Neural cell (in vitro differentiated cells): ENCODE data around the gene FBXO10. TPM values are rescaled to one million over a fixed set of nuclear protein-coding genes. Genes with fewer than 3 reads are reported as not detected.

Experiments
- H2AFZ ChIP-seq: fragments of 200-600, 300-800 bp; sonication (generic), shearing (Covaris generic); 2 replicates; pipeline ENCODE4 v1.6.0; 2014; ENCODE audit warnings: low read depth, mild to moderate bottlenecking, antibody characterized with exemption, low read length, moderate library complexity
- H3F3A ChIP-seq: fragments of 200-600 bp; shearing (Covaris generic); 2 replicates; pipeline ENCODE4 v1.6.1; 2016; ENCODE audit warnings: mild to moderate bottlenecking, moderate library complexity, mixed read lengths, antibody characterized with exemption, low read length; ENCODE audit not compliant: insufficient read depth, poor library complexity, severe bottlenecking
- H3K27ac ChIP-seq: fragments of 200-600, 300-800 bp; sonication (generic), shearing (Covaris generic); 2 replicates; pipeline ENCODE4 v1.5.1; 2014; ENCODE audit warnings: mild to moderate bottlenecking, low read length, moderate library complexity
- H3K27me3 ChIP-seq: fragments of 300-800, 200-600 bp; sonication (generic), shearing (Covaris generic); 2 replicates; pipeline ENCODE4 v1.6.0; 2014; ENCODE audit warnings: mild to moderate bottlenecking, low read depth, low read length, moderate library complexity; ENCODE audit not compliant: insufficient read depth
- H3K36me3 ChIP-seq: fragments of 300-800, 200-600 bp; sonication (generic), shearing (Covaris generic); 2 replicates; pipeline ENCODE4 v1.5.1; 2014; ENCODE audit warnings: mild to moderate bottlenecking, antibody characterized with exemption, low read length, moderate library complexity; ENCODE audit not compliant: insufficient read depth
- H3K4me2 ChIP-seq: fragments of 300-800, 200-600 bp; sonication (generic), shearing (Covaris generic); 2 replicates; pipeline ENCODE4 v1.6.0; 2014; ENCODE audit warnings: mild to moderate bottlenecking, low read length
- H3K4me3 ChIP-seq: fragments of 300-800, 200-600 bp; sonication (generic), shearing (Covaris generic); 2 replicates; pipeline ENCODE4 v1.5.1; 2014; ENCODE audit warnings: mild to moderate bottlenecking, low read length, moderate library complexity
- H3K79me2 ChIP-seq: fragments of 200-600 bp; shearing (Covaris generic); replicated peaks from 2 replicates; pipeline ENCODE4 v1.6.0; 2014; ENCODE audit warnings: mild to moderate bottlenecking, low read length, moderate library complexity; ENCODE audit not compliant: insufficient read depth
- H3K9ac ChIP-seq: fragments of 300-800, 200-600 bp; sonication (generic), shearing (Covaris generic); 2 replicates; pipeline ENCODE4 v1.6.1; 2016; ENCODE audit warnings: mild to moderate bottlenecking, low read length, mixed read lengths
- H3K9me2 ChIP-seq: fragments of 200-600 bp; shearing (Covaris generic); 2 replicates; pipeline ENCODE4 v1.6.1; 2016; ENCODE audit warnings: mild to moderate bottlenecking, low read length, mixed read lengths; ENCODE audit not compliant: insufficient read depth
- H3K9me3 ChIP-seq: fragments of 200-600, 300-800 bp; sonication (generic), shearing (Covaris generic); 2 replicates; pipeline ENCODE4 v1.6.1; 2016; ENCODE audit warnings: mild to moderate bottlenecking, mixed run types, low read length, moderate library complexity, mixed read lengths
- H4K20me1 ChIP-seq: fragments of 200-600 bp; shearing (Covaris generic); 2 replicates; pipeline ENCODE4 v1.6.1; 2016; ENCODE audit warnings: mild to moderate bottlenecking, mixed run types; ENCODE audit not compliant: insufficient read depth
- CTCF ChIP-seq: fragments of 450-650 bp; IDR thresholded peaks from 2 replicates; pipeline ENCODE4 v1.5.1; 2014; ENCODE audit warnings: antibody characterized with exemption, mild to moderate bottlenecking, moderate library complexity; ENCODE audit not compliant: poor library complexity, severe bottlenecking
- EP300 ChIP-seq: fragments of 450-650 bp; conservative IDR thresholded peaks from 2 replicates; pipeline ENCODE4 v1.6.1; 2014; ENCODE audit warnings: antibody characterized with exemption, mild to moderate bottlenecking, moderate library complexity; ENCODE audit not compliant: poor library complexity, severe bottlenecking
- EZH2 ChIP-seq: fragments of 200-600, 300-800 bp; shearing (Covaris generic), sonication (generic); IDR thresholded peaks from 2 replicates; pipeline ENCODE4 v1.6.1; 2014; ENCODE audit warnings: antibody characterized with exemption, low read length, borderline replicate concordance, mild to moderate bottlenecking; ENCODE audit not compliant: insufficient read depth, poor library complexity, severe bottlenecking
- MXI1 ChIP-seq: fragments of 450-650 bp; conservative IDR thresholded peaks from 2 replicates; pipeline ENCODE4 v1.6.1; 2014; ENCODE audit warnings: antibody characterized with exemption, mild to moderate bottlenecking; ENCODE audit not compliant: poor library complexity, severe bottlenecking
- POLR2AphosphoS5 ChIP-seq: IDR thresholded peaks from 2 replicates; pipeline ENCODE4 v1.6.1; 2012
- RAD21 ChIP-seq: fragments of 450-650 bp; conservative IDR thresholded peaks from 2 replicates; pipeline ENCODE4 v1.6.1; 2014; ENCODE audit warnings: antibody characterized with exemption, mild to moderate bottlenecking, moderate library complexity
- SMC3 ChIP-seq: fragments of 450-650 bp; conservative IDR thresholded peaks from 2 replicates; pipeline ENCODE4 v1.6.1; 2014; ENCODE audit warnings: antibody characterized with exemption, mild to moderate bottlenecking, moderate library complexity; ENCODE audit not compliant: poor library complexity
- TAF1 ChIP-seq: IDR thresholded peaks from 2 replicates; pipeline ENCODE4 v1.6.1; 2012; ENCODE audit warnings: low read depth
- polyA plus RNA-seq: library from polyadenylated mRNA; depleted of rRNA; stranded (reverse); fragments of >200 nt; gene quantifications from 2 replicates; pipeline ENCODE4 v1.2.3, GENCODE V29; 2014
- TF ChIP-seq, protein P1 (sequence below): IDR thresholded peaks from 2 replicates; pipeline ENCODE4 v1.6.1; 2012; ENCODE audit warnings: borderline replicate concordance

Gene FBXO10
- polyA plus RNA-seq, 1 donor from 2014 or later: 16.0 TPM

DNA sequence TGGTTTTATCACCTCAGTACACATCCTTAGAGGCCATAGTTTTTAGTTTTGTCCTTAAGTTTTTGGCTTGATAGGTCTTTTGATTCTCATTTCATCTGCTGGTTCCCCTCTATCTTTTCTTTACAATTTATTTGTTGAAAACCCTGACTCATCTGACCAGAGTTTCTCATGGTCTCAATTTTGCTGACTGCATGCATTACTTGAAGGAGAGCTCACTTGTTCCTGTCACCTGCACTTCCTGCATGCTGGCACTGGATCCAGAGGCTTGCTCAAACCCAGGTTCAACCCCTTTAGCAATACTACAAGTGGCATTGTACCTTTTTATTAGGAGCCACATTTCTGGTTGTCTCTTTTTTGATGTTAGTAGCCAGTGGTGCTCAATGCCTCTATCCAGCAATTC, 26.7 kb downstream of the FBXO10 start:
- no peak overlapping the region for H2AFZ ChIP-seq
- no peaks in the 10 kb centered on the region for H3K9me3 ChIP-seq
- no peaks in the 10 kb centered on the region for H4K20me1 ChIP-seq

DNA sequence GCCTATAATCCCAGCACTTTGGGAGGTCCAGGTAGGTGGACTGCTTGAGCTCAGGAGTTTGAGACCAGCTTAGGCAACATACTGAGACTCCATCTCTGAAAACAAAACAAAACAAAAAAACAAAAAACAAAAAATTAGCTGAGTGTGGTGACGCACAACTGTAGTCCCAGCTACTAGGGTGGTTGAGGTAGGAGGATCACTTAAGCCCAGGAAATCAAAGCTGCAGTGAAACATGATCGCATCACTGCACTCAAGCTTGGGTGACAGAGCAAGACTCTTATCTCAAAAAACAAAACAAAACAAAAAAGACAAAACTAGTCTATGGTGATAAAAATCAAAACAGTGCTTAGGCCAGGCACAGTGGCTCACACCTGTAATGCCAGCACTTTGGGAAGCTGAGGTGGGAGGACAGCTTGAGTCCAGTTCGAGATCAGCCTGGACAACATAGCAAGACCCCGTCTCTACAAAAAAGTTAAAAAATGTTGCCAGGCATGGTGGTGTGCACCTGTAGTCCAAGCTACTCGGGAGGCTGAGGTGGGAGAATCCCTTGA, 28.8 kb downstream of the FBXO10 start:
- no peaks in the 10 kb centered on the region for H3F3A ChIP-seq
- no peak for TF ChIP-seq TAF1
- no peak for TF ChIP-seq EP300
- TF ChIP-seq CTCF: no peak
- no peak for TF ChIP-seq EZH2
- no peak for TF ChIP-seq POLR2AphosphoS5
- TF ChIP-seq, protein P1, sequence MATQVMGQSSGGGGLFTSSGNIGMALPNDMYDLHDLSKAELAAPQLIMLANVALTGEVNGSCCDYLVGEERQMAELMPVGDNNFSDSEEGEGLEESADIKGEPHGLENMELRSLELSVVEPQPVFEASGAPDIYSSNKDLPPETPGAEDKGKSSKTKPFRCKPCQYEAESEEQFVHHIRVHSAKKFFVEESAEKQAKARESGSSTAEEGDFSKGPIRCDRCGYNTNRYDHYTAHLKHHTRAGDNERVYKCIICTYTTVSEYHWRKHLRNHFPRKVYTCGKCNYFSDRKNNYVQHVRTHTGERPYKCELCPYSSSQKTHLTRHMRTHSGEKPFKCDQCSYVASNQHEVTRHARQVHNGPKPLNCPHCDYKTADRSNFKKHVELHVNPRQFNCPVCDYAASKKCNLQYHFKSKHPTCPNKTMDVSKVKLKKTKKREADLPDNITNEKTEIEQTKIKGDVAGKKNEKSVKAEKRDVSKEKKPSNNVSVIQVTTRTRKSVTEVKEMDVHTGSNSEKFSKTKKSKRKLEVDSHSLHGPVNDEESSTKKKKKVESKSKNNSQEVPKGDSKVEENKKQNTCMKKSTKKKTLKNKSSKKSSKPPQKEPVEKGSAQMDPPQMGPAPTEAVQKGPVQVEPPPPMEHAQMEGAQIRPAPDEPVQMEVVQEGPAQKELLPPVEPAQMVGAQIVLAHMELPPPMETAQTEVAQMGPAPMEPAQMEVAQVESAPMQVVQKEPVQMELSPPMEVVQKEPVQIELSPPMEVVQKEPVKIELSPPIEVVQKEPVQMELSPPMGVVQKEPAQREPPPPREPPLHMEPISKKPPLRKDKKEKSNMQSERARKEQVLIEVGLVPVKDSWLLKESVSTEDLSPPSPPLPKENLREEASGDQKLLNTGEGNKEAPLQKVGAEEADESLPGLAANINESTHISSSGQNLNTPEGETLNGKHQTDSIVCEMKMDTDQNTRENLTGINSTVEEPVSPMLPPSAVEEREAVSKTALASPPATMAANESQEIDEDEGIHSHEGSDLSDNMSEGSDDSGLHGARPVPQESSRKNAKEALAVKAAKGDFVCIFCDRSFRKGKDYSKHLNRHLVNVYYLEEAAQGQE: no peak
- H3K9me3 ChIP-seq: no peaks in the 10 kb centered on the region
- no peaks in the 10 kb centered on the region for H3K27me3 ChIP-seq
- no peak overlapping the region for H3K27ac ChIP-seq
- no peak overlapping the region for H2AFZ ChIP-seq
- no peaks in the 10 kb centered on the region for H3K36me3 ChIP-seq
- H3K4me2 ChIP-seq: no peak overlapping the region
- H4K20me1 ChIP-seq: no peaks in the 10 kb centered on the region
- H3K9me2 ChIP-seq: no peaks in the 10 kb centered on the region
- H3K79me2 ChIP-seq: no peaks in the 10 kb centered on the region
- no peak overlapping the region for H3K4me3 ChIP-seq
- H3K9ac ChIP-seq: no peak overlapping the region

More for the DNA sequence above, 26.7 kb downstream of the FBXO10 start:
- Histone ChIP-seq H3K27me3 (no peaks in the 10 kb centered on the region), H3K9ac (no peak overlapping the region), H3K79me2 (no peaks in the 10 kb centered on the region), H3K36me3 (no peaks in the 10 kb centered on the region), H3K27ac (no peak overlapping the region), H3K4me2 (no peak overlapping the region), H3F3A (no peaks in the 10 kb centered on the region), H3K9me2 (no peaks in the 10 kb centered on the region), H3K4me3 (no peak overlapping the region)
- TF ChIP-seq RAD21 (no peak), MXI1 (no peak), POLR2AphosphoS5 (no peak), CTCF (no peak), EZH2 (no peak), SMC3 (no peak), TAF1 (no peak), EP300 (no peak)
- TF ChIP-seq, protein P1: no peak
